ENCODE measurements around the gene CUL9.

CUL9 gene

GRCh38 chr6:43223175-43223574 lies 41.2 kb downstream of the CUL9 start (continued):
- TF ChIP-seq PATZ1 (CRISPR knock-in tag; IDR thresholded peaks at IDR 0.05; ENCODE audit: borderline replicate concordance): no peak
- TF ChIP-seq, protein P1, sequence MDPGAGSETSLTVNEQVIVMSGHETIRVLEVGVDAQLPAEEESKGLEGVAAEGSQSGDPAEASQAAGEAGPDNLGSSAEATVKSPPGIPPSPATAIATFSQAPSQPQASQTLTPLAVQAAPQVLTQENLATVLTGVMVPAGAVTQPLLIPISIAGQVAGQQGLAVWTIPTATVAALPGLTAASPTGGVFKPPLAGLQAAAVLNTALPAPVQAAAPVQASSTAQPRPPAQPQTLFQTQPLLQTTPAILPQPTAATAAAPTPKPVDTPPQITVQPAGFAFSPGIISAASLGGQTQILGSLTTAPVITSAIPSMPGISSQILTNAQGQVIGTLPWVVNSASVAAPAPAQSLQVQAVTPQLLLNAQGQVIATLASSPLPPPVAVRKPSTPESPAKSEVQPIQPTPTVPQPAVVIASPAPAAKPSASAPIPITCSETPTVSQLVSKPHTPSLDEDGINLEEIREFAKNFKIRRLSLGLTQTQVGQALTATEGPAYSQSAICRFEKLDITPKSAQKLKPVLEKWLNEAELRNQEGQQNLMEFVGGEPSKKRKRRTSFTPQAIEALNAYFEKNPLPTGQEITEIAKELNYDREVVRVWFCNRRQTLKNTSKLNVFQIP (CRISPR knock-in tag; IDR thresholded peaks at IDR 0.05; ENCODE audit: borderline replicate concordance, low read depth): no peak
- no peak for TF ChIP-seq RARB (CRISPR knock-in tag; IDR thresholded peaks at IDR 0.05)
- no peak for TF ChIP-seq GLIS3 (CRISPR knock-in tag; IDR thresholded peaks at IDR 0.05)
- no peak for TF ChIP-seq ZFP3 (CRISPR knock-in tag; IDR thresholded peaks at IDR 0.05)

DNA sequence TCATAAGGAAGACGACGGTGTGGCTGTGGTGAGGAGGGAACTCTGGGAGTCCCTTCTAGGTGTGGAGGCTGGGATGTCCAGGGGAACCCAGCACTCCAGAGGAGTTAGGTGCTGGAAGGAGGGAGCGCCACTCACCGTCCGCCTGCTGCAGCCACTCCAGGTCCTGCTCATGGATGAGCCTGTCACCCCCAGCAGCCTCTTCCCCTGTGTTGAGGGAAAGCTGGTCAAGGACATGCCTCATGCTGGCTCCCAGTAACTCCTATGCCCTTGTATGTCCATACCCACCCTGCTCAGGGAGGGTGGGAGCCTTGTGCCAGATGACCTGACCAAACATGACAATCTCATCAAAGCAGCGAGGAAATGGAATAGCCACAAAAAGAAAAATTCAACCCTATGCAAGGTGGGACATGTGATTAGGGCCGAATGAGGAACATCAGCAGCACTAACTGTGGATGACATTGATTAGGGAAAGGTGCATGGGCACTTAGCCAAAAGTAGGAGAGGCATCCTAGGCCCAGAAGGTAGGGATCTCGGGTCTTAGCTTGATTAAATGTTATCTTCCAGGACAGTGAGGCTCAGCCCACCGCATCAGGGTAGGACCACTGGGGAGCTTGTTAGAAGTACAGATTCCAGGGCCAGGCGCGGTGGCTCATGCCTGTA lies 44.3 kb downstream of the CUL9 start:
- no peak for ATAC-seq
- TF ChIP-seq CSDC2 (CRISPR knock-in tag; IDR thresholded peaks at IDR 0.05): no peak
- no peak for TF ChIP-seq PPARA (CRISPR knock-in tag; IDR thresholded peaks at IDR 0.05; ENCODE audit: borderline replicate concordance)
- TF ChIP-seq, protein P2, sequence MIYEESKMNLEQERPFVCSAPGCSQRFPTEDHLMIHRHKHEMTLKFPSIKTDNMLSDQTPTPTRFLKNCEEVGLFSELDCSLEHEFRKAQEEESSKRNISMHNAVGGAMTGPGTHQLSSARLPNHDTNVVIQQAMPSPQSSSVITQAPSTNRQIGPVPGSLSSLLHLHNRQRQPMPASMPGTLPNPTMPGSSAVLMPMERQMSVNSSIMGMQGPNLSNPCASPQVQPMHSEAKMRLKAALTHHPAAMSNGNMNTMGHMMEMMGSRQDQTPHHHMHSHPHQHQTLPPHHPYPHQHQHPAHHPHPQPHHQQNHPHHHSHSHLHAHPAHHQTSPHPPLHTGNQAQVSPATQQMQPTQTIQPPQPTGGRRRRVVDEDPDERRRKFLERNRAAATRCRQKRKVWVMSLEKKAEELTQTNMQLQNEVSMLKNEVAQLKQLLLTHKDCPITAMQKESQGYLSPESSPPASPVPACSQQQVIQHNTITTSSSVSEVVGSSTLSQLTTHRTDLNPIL (CRISPR knock-in tag; IDR thresholded peaks at IDR 0.05; ENCODE audit: low read depth): no peak
- TF ChIP-seq ZNF70 (CRISPR knock-in tag; IDR thresholded peaks at IDR 0.05): no peak
- no peak for TF ChIP-seq BACH2 (CRISPR knock-in tag; IDR thresholded peaks at IDR 0.05; ENCODE audit: borderline replicate concordance)
- no peak for TF ChIP-seq ARNTL (CRISPR knock-in tag; IDR thresholded peaks at IDR 0.05; ENCODE audit: borderline replicate concordance, low read depth)
- TF ChIP-seq ESRRG (CRISPR knock-in tag; IDR thresholded peaks at IDR 0.05): no peak
- TF ChIP-seq, protein P1 (CRISPR knock-in tag; IDR thresholded peaks at IDR 0.05; ENCODE audit: borderline replicate concordance, low read depth): no peak
- TF ChIP-seq ZFP3 (CRISPR knock-in tag; IDR thresholded peaks at IDR 0.05): no peak
- no peak for TF ChIP-seq OSR1 (CRISPR knock-in tag; IDR thresholded peaks at IDR 0.05)
- TF ChIP-seq ZC3H10 (CRISPR knock-in tag; IDR thresholded peaks at IDR 0.05): no peak
- no peak for TF ChIP-seq TCF4 (CRISPR knock-in tag; IDR thresholded peaks at IDR 0.05; ENCODE audit: borderline replicate concordance)
- TF ChIP-seq, protein P3, sequence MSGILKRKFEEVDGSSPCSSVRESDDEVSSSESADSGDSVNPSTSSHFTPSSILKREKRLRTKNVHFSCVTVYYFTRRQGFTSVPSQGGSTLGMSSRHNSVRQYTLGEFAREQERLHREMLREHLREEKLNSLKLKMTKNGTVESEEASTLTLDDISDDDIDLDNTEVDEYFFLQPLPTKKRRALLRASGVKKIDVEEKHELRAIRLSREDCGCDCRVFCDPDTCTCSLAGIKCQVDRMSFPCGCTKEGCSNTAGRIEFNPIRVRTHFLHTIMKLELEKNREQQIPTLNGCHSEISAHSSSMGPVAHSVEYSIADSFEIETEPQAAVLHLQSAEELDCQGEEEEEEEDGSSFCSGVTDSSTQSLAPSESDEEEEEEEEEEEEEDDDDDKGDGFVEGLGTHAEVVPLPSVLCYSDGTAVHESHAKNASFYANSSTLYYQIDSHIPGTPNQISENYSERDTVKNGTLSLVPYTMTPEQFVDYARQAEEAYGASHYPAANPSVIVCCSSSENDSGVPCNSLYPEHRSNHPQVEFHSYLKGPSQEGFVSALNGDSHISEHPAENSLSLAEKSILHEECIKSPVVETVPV (CRISPR knock-in tag; IDR thresholded peaks at IDR 0.05): no peak
- TF ChIP-seq ZNF565 (CRISPR knock-in tag; conservative IDR thresholded peaks at IDR 0.05; ENCODE audit: low read depth): no peak
- TF ChIP-seq SNAI2 (CRISPR knock-in tag; IDR thresholded peaks at IDR 0.05): no peak
- TF ChIP-seq RARB (CRISPR knock-in tag; IDR thresholded peaks at IDR 0.05): no peak
- no peak for TF ChIP-seq TOX (CRISPR knock-in tag; IDR thresholded peaks at IDR 0.05; ENCODE audit: borderline replicate concordance)
- TF ChIP-seq GLIS3 (CRISPR knock-in tag; IDR thresholded peaks at IDR 0.05): no peak
- TF ChIP-seq ISL1 (CRISPR knock-in tag; IDR thresholded peaks at IDR 0.05): no peak

- peak; percentile 95 for ATAC-seq
- TF ChIP-seq TCF4 (CRISPR knock-in tag; IDR thresholded peaks at IDR 0.05; ENCODE audit: borderline replicate concordance): no peak
- peak; percentile 16; the same call in 1 of the 2 replicates for TF ChIP-seq TSHZ2 (CRISPR knock-in tag; IDR thresholded peaks at IDR 0.05)
Observed at GRCh38 chr6:43228951-43229802, 47.2 kb downstream of the CUL9 start, which contains the start of gene DNPH1. DNPH1 (minus strand) TSS chr6:43229481; CDS start chr6:43229456, 25 bp downstream.
